ENCODE data around the gene SCG3.

- no peak for TF ChIP-seq CTCF (IDR thresholded peaks at IDR 0.05)
- TF ChIP-seq POLR2AphosphoS5 (IDR thresholded peaks at IDR 0.05): no peak
- TF ChIP-seq POLR2A (IDR thresholded peaks at IDR 0.05): no peak
- TF ChIP-seq EP300 (IDR thresholded peaks at IDR 0.05): no peak
These were observed 54.1 kb downstream of the SCG3 start for GRCh38 chr15:51735228-51736010.
